ENCODE data around the gene FMN1.

The FMN1 gene

GRCh38 chr15:32908135-32908801 is 286.2 kb downstream of the FMN1 start:
- no peak for DNase-seq

GRCh38 chr15:32905481-32905880 is 289.0 kb downstream of the FMN1 start:
- DNase-seq: no peak

GRCh38 chr15:32904448-32904847 is 290.1 kb downstream of the FMN1 start:
- no peak for DNase-seq

- no peak for DNase-seq
These were observed 290.8 kb downstream of the FMN1 start for GRCh38 chr15:32903591-32904290.

- no peak for DNase-seq
These were observed 292.5 kb downstream of the FMN1 start for GRCh38 chr15:32901995-32902394.

- DNase-seq: no peak
These were observed 293.3 kb downstream of the FMN1 start for GRCh38 chr15:32901192-32901591.

- no peak for DNase-seq
These were observed 295.4 kb downstream of the FMN1 start for GRCh38 chr15:32899126-32899596.

GRCh38 chr15:32898414-32898813 is 296.1 kb downstream of the FMN1 start:
- no peak for DNase-seq

- no peak for DNase-seq
These were observed 301.1 kb downstream of the FMN1 start for GRCh38 chr15:32893421-32893820.

GRCh38 chr15:32889214-32889613 is 305.3 kb downstream of the FMN1 start:
- DNase-seq: no peak

GRCh38 chr15:32888221-32888761 is 306.2 kb downstream of the FMN1 start:
- no peak for DNase-seq

- no peak for DNase-seq
These were observed 307.4 kb downstream of the FMN1 start for GRCh38 chr15:32887090-32887489.

GRCh38 chr15:32886459-32886858 is 308.1 kb downstream of the FMN1 start:
- no peak for DNase-seq

GRCh38 chr15:32885713-32886112 is 308.8 kb downstream of the FMN1 start:
- no peak for DNase-seq

- no peak for DNase-seq
These were observed 310.4 kb downstream of the FMN1 start for GRCh38 chr15:32884146-32884545.

GRCh38 chr15:32882955-32883354 is 311.6 kb downstream of the FMN1 start:
- DNase-seq: no peak

- no peak for DNase-seq
These were observed 313.0 kb downstream of the FMN1 start for GRCh38 chr15:32881528-32881927.

- DNase-seq: no peak
These were observed 313.9 kb downstream of the FMN1 start for GRCh38 chr15:32880642-32881041.

- no peak for DNase-seq
These were observed 314.5 kb downstream of the FMN1 start for GRCh38 chr15:32879980-32880379.

- DNase-seq: no peak
These were observed 315.4 kb downstream of the FMN1 start for GRCh38 chr15:32878869-32879805.

GRCh38 chr15:32878342-32878741 is 316.2 kb downstream of the FMN1 start:
- no peak for DNase-seq

- no peak for DNase-seq
These were observed 317.1 kb downstream of the FMN1 start for GRCh38 chr15:32877252-32878019.

Data from stimulated activated CD8-positive, alpha-beta memory T cell treated with anti-CD3 and anti-CD28 coated beads, Interleukin-4, amount 100 ng/mL, for 48 hours (primary cell).